GM21526 (cell line): Measurements from ENCODE around the gene KLF2.
A peak's percentile ranks its signal among the peaks of the same experiment; 100 is the strongest.

Source experiments
- ATAC-seq: cut with Tn5 transposase; IDR thresholded peaks from one replicate; pipeline ENCODE4 v1.9.1; 2021; ENCODE audit warnings: moderate library complexity; ENCODE audit not compliant: unreplicated experiment, low FRiP score

KLF2 gene

DNA sequence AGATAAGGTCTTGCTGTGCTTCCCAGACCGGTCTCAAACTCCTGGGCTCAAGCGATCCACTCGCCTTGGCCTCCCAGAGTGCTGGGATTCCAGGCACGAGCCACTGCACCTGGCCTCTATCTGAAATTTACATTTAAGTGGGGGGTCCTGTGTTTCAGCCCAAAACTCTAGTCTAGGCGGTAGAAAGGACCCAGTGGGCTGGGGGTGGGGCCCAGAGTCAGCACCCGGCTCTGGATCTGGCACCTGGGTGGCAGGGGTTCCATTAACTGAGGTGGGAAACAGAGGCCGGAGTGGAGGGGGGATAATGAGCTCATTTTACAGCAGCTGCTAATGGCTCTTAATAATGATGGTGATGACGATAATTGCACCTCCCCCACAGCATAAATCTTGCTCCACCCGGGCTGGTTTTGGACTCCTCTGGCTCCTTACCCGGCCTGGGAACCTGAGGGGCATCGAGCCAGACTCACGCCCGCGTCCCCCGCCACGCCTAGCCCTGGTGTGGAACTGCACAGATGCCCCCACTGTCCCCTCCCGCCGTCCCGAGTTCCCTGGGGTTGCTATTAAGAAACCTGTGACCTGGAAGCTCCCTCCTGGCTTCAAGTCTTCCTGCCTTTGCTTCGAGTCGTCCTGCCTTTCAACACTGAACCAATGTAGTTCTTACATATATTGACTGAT is 17.8 kb upstream of the KLF2 start:
- ATAC-seq = no peak

GRCh38 chr19:16308081-16308480 is 16.5 kb upstream of the KLF2 start:
- ATAC-seq = no peak

DNA sequence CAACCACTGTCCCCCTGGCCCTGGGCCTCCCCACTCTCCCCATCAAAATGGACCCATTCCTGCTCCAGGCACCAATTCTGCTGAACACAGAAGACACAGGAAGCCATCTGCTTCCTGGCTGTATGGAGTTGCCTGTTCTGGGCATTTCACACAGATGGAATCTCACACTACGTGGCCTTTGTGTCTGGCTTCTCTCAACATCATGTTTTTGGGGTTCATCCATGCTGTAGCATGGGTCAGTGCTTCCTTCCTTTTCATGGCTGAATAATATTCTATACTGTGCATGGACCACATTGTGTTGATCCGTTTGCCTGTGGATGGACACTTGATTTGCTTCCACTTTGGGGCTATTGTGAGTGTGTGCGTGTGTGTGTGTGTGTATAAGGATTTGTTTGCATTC is 15.0 kb upstream of the KLF2 start:
- ATAC-seq = no peak

DNA sequence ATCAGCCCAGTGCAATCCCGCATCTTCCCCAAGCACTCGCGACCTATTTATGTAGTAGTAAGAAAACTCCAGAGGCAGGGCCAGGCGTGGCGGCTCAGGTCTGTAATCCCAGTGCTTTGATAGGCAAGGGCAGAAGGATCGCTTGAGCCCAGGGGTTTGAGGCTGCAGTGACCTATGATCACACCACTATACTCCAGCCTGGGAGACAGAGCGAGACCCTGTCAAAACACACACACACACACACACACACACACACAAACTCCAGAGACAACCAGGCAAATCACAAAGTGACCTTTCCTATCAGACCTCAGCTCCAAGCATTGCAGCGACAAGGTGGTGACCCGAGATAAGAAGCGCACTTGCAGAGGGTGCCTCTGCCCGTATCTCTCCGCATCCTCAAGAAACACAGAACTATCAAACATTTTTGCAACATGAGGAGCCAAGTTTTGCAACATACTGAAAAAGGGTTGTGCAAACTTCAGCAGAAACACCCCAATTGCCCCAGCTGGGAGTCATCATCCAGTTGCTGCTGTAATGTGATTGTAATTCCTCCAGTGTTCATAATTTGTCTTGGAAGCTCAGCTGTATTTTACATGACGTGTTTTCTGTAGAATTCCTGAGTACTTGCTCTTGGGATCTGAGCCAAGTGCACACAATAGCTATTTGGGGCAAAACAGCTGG is 8.7 kb upstream of the KLF2 start:
- ATAC-seq = no peak

- no peak for ATAC-seq
Observed at GRCh38 chr19:16316506-16316882, 8.1 kb upstream of the KLF2 start.

DNA sequence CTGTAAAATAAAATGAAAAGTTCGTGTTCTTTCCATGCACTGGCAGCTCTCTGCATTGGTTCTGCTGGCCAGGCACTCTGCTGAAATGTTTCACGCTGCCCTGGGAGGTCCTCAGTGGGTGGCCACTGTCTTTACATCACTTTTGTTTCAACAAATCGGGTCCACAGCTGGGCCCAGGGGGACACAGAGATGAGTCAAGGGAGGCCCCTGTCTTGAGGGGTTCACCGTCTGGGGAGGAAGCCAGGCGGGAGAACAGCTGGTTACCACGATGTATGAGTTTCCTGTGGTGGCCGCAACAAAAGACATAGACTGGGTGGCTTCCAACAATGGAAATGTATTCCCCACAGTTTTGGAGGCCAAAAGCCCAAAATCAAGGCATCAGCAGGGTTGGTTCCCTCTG is 5.1 kb upstream of the KLF2 start:
- no peak for ATAC-seq

DNA sequence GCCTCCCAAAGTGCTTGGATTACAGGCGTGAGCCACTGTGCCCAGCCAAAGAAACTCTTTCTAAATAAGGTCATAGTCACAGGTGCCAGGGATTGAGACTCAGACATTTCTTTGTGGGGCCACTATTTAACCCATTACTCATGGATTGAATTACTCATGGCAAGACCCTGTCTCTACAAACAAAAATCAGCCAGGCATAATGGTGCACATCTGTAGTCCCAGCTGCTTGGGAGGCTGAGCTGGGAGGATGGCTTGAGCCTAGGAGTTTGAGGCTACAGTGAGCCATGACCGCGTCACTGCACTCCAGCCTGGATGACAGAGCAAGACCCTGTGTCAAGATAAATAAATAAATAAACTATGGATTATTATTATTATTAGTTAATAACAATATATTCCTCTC is 3.6 kb upstream of the KLF2 start:
- ATAC-seq = no peak

DNA sequence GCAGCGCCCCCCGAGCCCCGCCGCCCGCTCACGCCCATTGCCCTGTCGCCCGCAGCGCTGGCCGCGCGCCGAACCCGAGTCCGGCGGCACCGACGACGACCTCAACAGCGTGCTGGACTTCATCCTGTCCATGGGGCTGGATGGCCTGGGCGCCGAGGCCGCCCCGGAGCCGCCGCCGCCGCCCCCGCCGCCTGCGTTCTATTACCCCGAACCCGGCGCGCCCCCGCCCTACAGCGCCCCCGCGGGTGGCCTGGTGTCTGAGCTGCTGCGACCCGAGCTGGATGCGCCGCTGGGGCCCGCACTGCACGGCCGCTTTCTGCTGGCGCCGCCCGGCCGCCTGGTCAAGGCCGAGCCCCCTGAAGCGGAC is 518 bp downstream of the KLF2 start:
- peak; percentile 12 for ATAC-seq

DNA sequence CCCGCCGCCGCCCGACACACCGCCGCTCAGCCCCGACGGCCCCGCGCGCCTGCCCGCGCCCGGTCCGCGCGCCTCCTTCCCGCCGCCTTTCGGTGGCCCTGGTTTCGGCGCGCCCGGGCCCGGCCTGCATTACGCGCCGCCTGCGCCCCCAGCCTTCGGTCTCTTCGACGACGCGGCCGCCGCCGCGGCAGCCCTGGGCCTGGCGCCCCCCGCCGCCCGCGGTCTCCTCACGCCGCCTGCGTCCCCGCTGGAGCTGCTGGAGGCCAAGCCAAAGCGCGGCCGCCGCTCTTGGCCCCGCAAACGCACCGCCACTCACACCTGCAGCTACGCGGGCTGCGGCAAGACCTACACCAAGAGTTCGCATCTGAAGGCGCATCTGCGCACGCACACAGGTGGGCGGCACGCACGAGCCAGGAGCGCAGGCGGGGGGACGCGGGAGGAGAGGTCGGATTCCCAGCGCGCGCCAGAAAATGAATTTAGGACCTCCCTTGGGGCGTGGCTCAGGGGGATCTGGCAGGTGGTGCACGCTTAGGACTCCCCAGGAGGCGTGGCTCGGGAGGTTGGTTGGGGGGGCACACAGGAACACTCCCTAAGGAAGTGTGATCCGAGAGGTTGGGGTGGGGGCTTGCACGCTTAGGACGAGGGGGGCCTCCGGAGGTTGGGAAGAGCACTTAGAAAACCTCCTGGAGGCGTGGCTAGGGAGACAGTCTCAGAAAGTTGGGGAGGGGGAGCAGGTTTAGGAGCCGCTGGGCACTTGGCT is 1.2 kb downstream of the KLF2 start:
- no peak for ATAC-seq

GRCh38 chr19:16326401-16327168 is 2.0 kb downstream of the KLF2 start:
- no peak for ATAC-seq

DNA sequence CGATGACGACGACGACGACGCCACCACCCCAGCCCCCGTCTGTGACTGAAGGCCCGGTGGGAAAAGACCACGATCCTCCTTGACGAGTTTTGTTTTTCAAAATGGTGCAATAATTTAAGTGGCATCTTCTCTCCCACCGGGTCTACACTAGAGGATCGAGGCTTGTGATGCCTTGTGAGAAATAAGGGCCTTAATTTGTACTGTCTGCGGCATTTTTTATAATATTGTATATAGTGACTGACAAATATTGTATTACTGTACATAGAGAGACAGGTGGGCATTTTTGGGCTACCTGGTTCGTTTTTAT is 2.5 kb downstream of the KLF2 start:
- no peak for ATAC-seq

- ATAC-seq = no peak
Observed at GRCh38 chr19:16327501-16327900, 2.9 kb downstream of the KLF2 start.

DNA sequence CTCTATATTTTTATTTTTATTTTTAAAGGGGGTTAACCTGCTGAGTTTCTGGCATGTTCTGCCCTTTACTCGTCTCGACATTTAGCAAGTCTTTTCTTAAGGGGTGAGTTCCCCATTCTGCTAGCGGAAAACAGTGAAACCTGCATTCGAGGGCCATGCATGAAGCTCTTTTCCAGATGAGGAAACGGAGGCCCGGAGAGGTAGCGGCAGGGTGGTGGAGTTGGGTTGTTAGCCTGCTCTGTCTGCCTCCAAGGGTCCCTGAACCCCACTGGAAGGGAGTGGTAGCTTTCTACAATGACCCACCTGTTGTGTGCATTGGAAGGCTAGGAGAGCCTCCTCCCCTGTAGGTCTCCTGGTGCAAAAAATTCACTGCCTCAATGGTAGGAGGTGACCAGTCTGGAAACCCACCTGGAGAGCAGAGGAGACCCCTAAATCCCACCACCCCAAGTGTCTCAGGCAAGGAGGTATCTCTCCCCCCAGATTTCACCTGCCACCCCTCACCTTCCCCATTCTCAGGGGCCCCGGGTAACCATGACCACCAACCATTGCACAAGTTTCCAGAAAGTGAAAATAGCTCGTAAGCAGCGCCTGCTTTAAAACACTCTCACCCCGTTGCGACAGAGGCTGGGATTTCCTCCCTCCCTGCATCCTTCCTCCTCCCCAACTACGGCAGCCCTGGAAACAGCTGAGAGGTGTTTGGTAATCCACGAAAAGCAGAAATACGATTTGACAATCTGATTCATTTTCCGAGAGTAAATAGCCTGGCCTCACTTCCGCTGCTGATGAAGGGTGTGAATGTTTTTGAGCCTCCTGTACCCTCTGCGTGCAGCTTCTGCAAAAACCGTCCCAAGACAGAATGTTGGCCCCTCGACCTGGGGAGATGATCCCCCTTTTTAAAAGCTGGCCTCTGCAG is 3.5 kb downstream of the KLF2 start:
- no peak for ATAC-seq

- ATAC-seq = no peak
Observed at GRCh38 chr19:16328824-16329482, 4.3 kb downstream of the KLF2 start.

- ATAC-seq = peak; percentile 40
Observed at GRCh38 chr19:16330368-16330801, 5.8 kb downstream of the KLF2 start.

GRCh38 chr19:16330806-16331690 is 6.4 kb downstream of the KLF2 start:
- ATAC-seq = no peak

DNA sequence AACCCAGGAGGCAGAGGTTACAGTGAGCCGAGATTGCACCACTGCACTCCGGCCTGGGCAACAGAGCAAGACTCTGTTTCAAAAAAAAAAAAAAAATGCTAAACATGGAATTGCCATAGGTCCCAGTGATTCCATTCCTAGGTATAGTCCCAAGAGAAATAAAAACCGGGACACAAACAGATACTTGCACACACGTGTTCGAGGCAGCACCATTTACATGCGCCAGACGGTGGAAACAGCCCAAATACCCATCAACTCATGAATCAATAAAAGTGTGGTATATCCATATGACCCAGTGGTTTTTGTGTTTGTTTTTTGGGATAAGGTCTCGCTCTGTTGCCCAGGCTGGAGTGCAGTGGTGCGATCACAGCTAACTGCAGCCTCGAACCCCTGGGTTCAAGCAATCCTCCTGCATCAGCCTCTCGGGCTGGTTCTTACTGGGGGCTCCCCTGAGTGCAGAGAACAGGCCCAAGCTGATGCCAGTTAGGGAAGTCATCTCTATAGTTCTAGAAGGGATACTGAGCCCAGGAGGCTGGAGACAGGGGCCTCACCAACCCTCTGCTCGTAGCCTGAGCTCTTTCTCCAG is 8.5 kb downstream of the KLF2 start:
- no peak for ATAC-seq

GRCh38 chr19:16334411-16334810 is 9.8 kb downstream of the KLF2 start:
- no peak for ATAC-seq
